ENCODE results near the gene GFOD1.

GRCh38 chr6:13349811-13350506, 137.4 kb downstream of the GFOD1 start:
- TF ChIP-seq CTCF (IDR thresholded peaks at IDR 0.05): no peak
- TF ChIP-seq POLR2A (IDR thresholded peaks at IDR 0.05): no peak

Measured in sigmoid colon (tissue), 3 donors.